K562 (cell line): ENCODE results near the gene CCNJL. TPM values are rescaled to one million over a fixed set of nuclear protein-coding genes. Genes with fewer than 3 reads are reported as not detected.
A peak's percentile ranks its signal among the peaks of the same experiment; 100 is the strongest.

Experiments used
- ATAC-seq: fragments of 200-7000 bp; cut with Tn5 transposase; 3 replicates; pipeline ENCODE4 v1.9.1; 2020; ENCODE audit warnings: moderate library complexity
- BruUV-seq: library from RNA; stranded (reverse); fragments of 400-500 nt; replicated peaks from 2 replicates; lab custom pipeline; 2021; lab: Mats Ljungman, UMichigan
- CTCF ChIA-PET: fragments of 300-600 bp; formaldehyde crosslinking; extraction: SDS; loops from one replicate; lab custom pipeline; 2021; ENCODE audit warnings: low intra/inter-chr PET ratio; lab: Yijun Ruan, JAX
- POLR2A ChIA-PET: fragments of 300-600, 350-650 bp; sonication (Branson Sonifier 250); formaldehyde crosslinking; extraction: SDS; loops from one replicate; lab custom pipeline; 2021; ENCODE audit warnings: antibody characterized with exemption, inconsistent platforms; lab: Yijun Ruan, JAX
- DNase-seq, 4 experiments: peaks; one replicate each; pipeline versions ENCODE4 v3.0.0 to v3.0.0-alpha.2; 2011 to 2018; ENCODE audit warnings: low spot score in 3 of 4, mixed read lengths in 3 of 4; ENCODE audit errors: extremely low read depth in 1 of 4
- FAIRE-seq: peaks from 2 replicates; lab custom pipeline; 2011; peaks lifted over from hg19 to GRCh38; lab: Jason Lieb, UNC
- H2AFZ ChIP-seq: 2 replicates; pipeline ENCODE4 v1.6.0; 2011; ENCODE audit warnings: low read depth, low read length, control low read depth, inconsistent platforms
- H3K27ac ChIP-seq: fragments of 200-600 bp; 3 replicates; pipeline ENCODE4 v1.8.0; 2011; ENCODE audit warnings: low read depth, mild to moderate bottlenecking, control low read depth, inconsistent platforms, low read length, moderate library complexity, mixed read lengths; ENCODE audit errors: extremely low read depth
- H3K27me3 ChIP-seq, 2 experiments: fragments of 300-600 bp in 1 of 2; 2 replicates in 1 of 2; 3 replicates in 1 of 2; pipeline versions ENCODE4 v1.6.0 to v1.8.0; 2011; ENCODE audit warnings: inconsistent platforms in 2 of 2, low read length in 2 of 2, mild to moderate bottlenecking in 1 of 2, mixed read lengths in 1 of 2, moderate library complexity in 1 of 2; ENCODE audit not compliant: control insufficient read depth in 2 of 2, insufficient read depth in 2 of 2
- H3K36me3 ChIP-seq: fragments of 300-600 bp; 3 replicates; pipeline ENCODE4 v1.8.0; 2011; ENCODE audit warnings: mild to moderate bottlenecking, low read length, inconsistent platforms; ENCODE audit not compliant: control insufficient read depth, insufficient read depth
- H3K4me1 ChIP-seq, 2 experiments: fragments of 200-600 bp in 1 of 2; replicated peaks in 1 of 2; 2 replicates in 1 of 2; 3 replicates in 1 of 2; pipeline versions ENCODE4 v1.5.1 to v1.8.0; 2011; ENCODE audit warnings: inconsistent platforms in 2 of 2, low read length in 2 of 2, mild to moderate bottlenecking in 1 of 2, mixed read lengths in 1 of 2, moderate library complexity in 1 of 2; ENCODE audit not compliant: control insufficient read depth in 2 of 2, insufficient read depth in 2 of 2
- H3K4me2 ChIP-seq: 2 replicates; pipeline ENCODE4 v1.6.1; 2011; ENCODE audit warnings: low read length, control low read depth, inconsistent platforms, mixed read lengths; ENCODE audit not compliant: insufficient read depth
- H3K4me3 ChIP-seq: fragments of 200-600 bp; sonication (generic), shearing (Covaris generic); 2 replicates; pipeline ENCODE4 v1.5.1; 2016; ENCODE audit warnings: control low read depth, inconsistent platforms
- H3K79me2 ChIP-seq: fragments of 200-600 bp; 3 replicates; pipeline ENCODE4 v1.8.0; 2011; ENCODE audit warnings: low read length, inconsistent platforms; ENCODE audit not compliant: control insufficient read depth, insufficient read depth
- H3K9ac ChIP-seq, 2 experiments: 2 replicates each; pipeline versions ENCODE4 v1.6.0 to v1.6.1; 2011; ENCODE audit warnings: low read depth in 2 of 2, low read length in 2 of 2, control low read depth in 1 of 2, inconsistent platforms in 1 of 2, mild to moderate bottlenecking in 1 of 2, mixed read lengths in 1 of 2; ENCODE audit not compliant: insufficient read depth in 1 of 2
- H3K9me1 ChIP-seq: one replicate; pipeline ENCODE4 v1.6.0; 2011; ENCODE audit warnings: inconsistent platforms, mild to moderate bottlenecking, low read length, moderate library complexity; ENCODE audit not compliant: control insufficient read depth, insufficient read depth
- H3K9me3 ChIP-seq: replicated peaks from 2 replicates; pipeline ENCODE4 v1.5.1; 2011; ENCODE audit warnings: low read depth, low read length, inconsistent platforms; ENCODE audit not compliant: control insufficient read depth, insufficient read depth
- H4K20me1 ChIP-seq: replicated peaks from 2 replicates; pipeline ENCODE4 v1.6.1; 2011; ENCODE audit warnings: low read length, inconsistent platforms, mixed read lengths; ENCODE audit not compliant: control insufficient read depth, insufficient read depth
- E2F6 ChIP-seq, 2 experiments: IDR thresholded peaks; 2 replicates each; pipeline ENCODE4 v1.6.1; 2011; ENCODE audit warnings: borderline replicate concordance in 1 of 2, control low read depth in 1 of 2, low read depth in 1 of 2, low read length in 1 of 2, mild to moderate bottlenecking in 1 of 2, mixed read lengths in 1 of 2, moderate library complexity in 1 of 2; ENCODE audit not compliant: insufficient read depth in 1 of 2, insufficient read length in 1 of 2, poor library complexity in 1 of 2, severe bottlenecking in 1 of 2; ENCODE audit errors: extremely low read depth in 1 of 2
- FOXJ2 ChIP-seq: fragments of 200-800 bp; sonication (Bioruptor generic); IDR thresholded peaks from 2 replicates; pipeline ENCODE4 v1.6.1; 2016; ENCODE audit warnings: missing genetic modification characterization, missing compliant biosample characterization
- NR3C1 ChIP-seq: sonication (generic); formaldehyde crosslinking; IDR thresholded peaks from 2 replicates; pipeline ENCODE4 v1.8.1; 2022; ENCODE audit warnings: missing genetic modification reagents
- USF1 ChIP-seq: sonication (generic); formaldehyde crosslinking; IDR thresholded peaks from 2 replicates; pipeline ENCODE4 v1.9.0; 2022; ENCODE audit warnings: mild to moderate bottlenecking, missing genetic modification reagents
- USF2 ChIP-seq: sonication (generic); formaldehyde crosslinking; IDR thresholded peaks from 2 replicates; pipeline ENCODE4 v1.5.0; 2020; ENCODE audit warnings: missing genetic modification reagents
- WGBS: fragments of 100-300 bp; shearing (Covaris generic); methylation state at CpG from one replicate; pipeline ENCODE4 v1.1.6; 2016; ENCODE audit warnings: low coverage, mixed read lengths; ENCODE audit not compliant: insufficient coverage; ENCODE audit errors: missing lambda C conversion rate; 5-methylcytosine and 5-hydroxymethylcytosine counted together
- in situ Hi-C: fragments of 300-500 bp; cut with MboI; formaldehyde crosslinking; loops from 4 replicates; pipeline ENCODE4 v1.15.0; 2018; ENCODE audit warnings: inconsistent platforms, mixed read lengths
- intact Hi-C: fragments of 100-400 bp; cut with micrococcal nuclease; formaldehyde crosslinking; loops from 2 replicates; pipeline ENCODE4 v1.14.2; 2022
- polyA plus RNA-seq, 8 experiments: library from polyadenylated mRNA; depleted of rRNA in 4 of 8; stranded (reverse) in 5 of 8; unstranded in 3 of 8; fragments of >200 nt; fragmentation: Nextera tagmentation in 2 of 8; fragmentation: Illumina TruSeq in 1 of 8; extraction: Ambion mirVana in 2 of 8; extraction: Trizol in 1 of 8; gene quantifications; 2 replicates each; pipeline versions ENCODE4 v1.2.1 to v1.2.3, GENCODE V29; 2011 to 2014; ENCODE audit warnings: inconsistent platforms in 1 of 8, missing spikeins in 1 of 8
- total RNA-seq, 7 experiments: library from RNA; depleted of rRNA in 6 of 7; stranded (reverse); fragments of >200 nt in 6 of 7; fragmentation: Illumina TruSeq in 2 of 7; extraction: Trizol in 2 of 7; gene quantifications; 2 replicates each; pipeline versions ENCODE4 v1.2.1 to v1.2.3, GENCODE V29; 2011 to 2021; ENCODE audit warnings: low replicate concordance in 1 of 7

CCNJL gene
- total and polyA plus RNA-seq, 9 of the 15 experiments (the other 6 are each of a cell fraction or from before 2014, with no cell fraction given): 0.04 TPM; not detected in 8

GRCh38 chr5:160213537-160213936 is 98.8 kb downstream of the CCNJL start:
- Histone ChIP-seq H3K9me3 (no peaks in the 10 kb centered on the region), H3K4me2 (no peak overlapping the region), H3K9me1 (no peaks in the 10 kb centered on the region), H2AFZ (0 out of 2 replicates have a peak overlapping the region, but pooled peaks have one; percentile 38), H3K36me3 (no peaks in the 10 kb centered on the region), H3K27me3 (peaks cover 14 to 48% of the 10 kb centered on the region in 2 experiments), H3K27ac (no peak overlapping the region), H3K4me3 (no peak overlapping the region), H3K79me2 (no peaks in the 10 kb centered on the region), H4K20me1 (no peaks in the 10 kb centered on the region), H3K4me1 (no peaks in the 10 kb centered on the region; a peak in 1 of 5 replicates), H3K9ac (no peak overlapping the region)
- ChIA-PET CTCF (no interaction called here), POLR2A (interaction anchor here (0.6 kb wide), 2 partner anchors 47 to 48 kb away, joined by 3 to 4 read pairs; no protein-coding TSS in a partner anchor)
- intact Hi-C loops (no loop called here), in situ Hi-C loops (no loop called here)
- FAIRE-seq: no peak
- no TSS peak for BruUV-seq
- TF ChIP-seq FOXJ2 (tag): no peak
- peak; percentile 63 for TF ChIP-seq USF2 (CRISPR knock-in tag)
- TF ChIP-seq USF1 (CRISPR knock-in tag): peak; percentile 69
- TF ChIP-seq E2F6 (IDR thresholded peaks at IDR 0.05; ENCODE audit: borderline replicate concordance in 1 of 2, extremely low read depth in 1 of 2, insufficient read depth in 1 of 2, insufficient read length in 1 of 2, low read depth in 1 of 2, low read length in 1 of 2, poor library complexity in 1 of 2, severe bottlenecking in 1 of 2): peak in 1 of 2 experiments; percentile 10
- no peak for TF ChIP-seq NR3C1 (CRISPR knock-in tag)
- ATAC-seq: peak; percentile 86
- DNase-seq: peak; percentile 18 to 68 (median 62)
- WGBS: 3% methylated on average over 5 of the region's 5 CpGs
